ENCODE data around the gene NCR3LG1.

- TF ChIP-seq ATF3 (IDR thresholded peaks at IDR 0.05), result no peak
- no peak for TF ChIP-seq REST (IDR thresholded peaks at IDR 0.05)
- no peak for TF ChIP-seq SP1 (IDR thresholded peaks at IDR 0.05)
- no peak for TF ChIP-seq CTCF (IDR thresholded peaks at IDR 0.05; ENCODE audit: low read depth, low read length, missing input control)
- TF ChIP-seq RXRA (IDR thresholded peaks at IDR 0.05), result peak in 1 of 2 donors; percentile 9
- TF ChIP-seq RAD21 (IDR thresholded peaks at IDR 0.05), result no peak
- TF ChIP-seq FOXA1 (IDR thresholded peaks at IDR 0.05), result no peak
- no peak for TF ChIP-seq TAF1 (conservative IDR thresholded peaks at IDR 0.05)
- TF ChIP-seq YY1 (IDR thresholded peaks at IDR 0.05), result no peak
- TF ChIP-seq MAX (IDR thresholded peaks at IDR 0.05), result peak; percentile 34
- TF ChIP-seq JUND (IDR thresholded peaks at IDR 0.05), result no peak
Measured at GRCh38 chr11:17351510-17352176, at the start of gene NCR3LG1.
